HG02759 (cell line): ENCODE results near the gene MAD1L1.
A peak's percentile ranks its signal among the peaks of the same experiment; 100 is the strongest.
"Not testable (repeated sequence)": the region's sequence is repeated elsewhere in the genome, so short reads cannot be mapped to it uniquely, and the experiment has no call there.

ENCODE experiments used
- ATAC-seq: cut with Tn5 transposase; IDR thresholded peaks from one replicate; pipeline ENCODE4 v1.9.1; 2021; ENCODE audit warnings: mild to moderate bottlenecking, moderate library complexity; ENCODE audit not compliant: unreplicated experiment

MAD1L1 gene

DNA sequence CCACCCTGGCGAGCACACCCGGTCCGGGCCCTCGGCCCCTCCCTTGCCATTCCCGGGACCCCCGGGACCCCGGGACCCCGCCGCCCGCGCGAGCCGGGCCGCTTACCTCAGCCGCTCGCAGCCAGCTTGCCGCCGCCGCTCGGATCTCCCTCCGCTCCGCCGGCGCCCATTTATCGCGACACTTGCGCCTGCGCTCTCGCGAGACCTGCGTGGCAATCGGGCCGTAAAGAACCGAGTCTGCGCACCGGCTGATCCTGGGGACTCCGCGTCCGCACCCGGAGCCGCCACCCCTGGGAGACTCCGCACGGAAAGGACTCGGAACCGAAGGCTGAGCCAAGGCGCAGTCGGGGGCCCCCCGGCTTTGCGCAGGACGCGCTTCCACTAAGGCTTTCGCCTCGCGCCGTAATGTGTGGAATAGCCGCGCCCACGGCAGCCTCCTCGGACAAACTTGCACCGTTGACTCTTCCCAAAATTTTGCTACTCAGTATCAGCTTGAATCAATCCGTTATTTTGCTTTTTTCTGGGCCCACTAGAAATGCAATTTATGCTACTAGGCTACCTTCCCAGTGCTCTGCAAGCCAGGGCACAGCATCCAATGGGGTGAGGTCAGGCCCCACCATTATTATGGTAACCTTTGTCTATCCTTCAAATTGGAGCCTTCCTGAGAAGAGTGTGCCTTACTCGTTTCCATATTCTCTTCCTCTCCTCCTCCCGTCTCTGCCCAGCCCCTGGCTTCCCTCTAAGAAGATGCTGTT is at the start of gene MAD1L1:
Gene MAD1L1, minus strand, starts transcription at position 180 of the 755 bp plus-strand sequence. CDS start 2,812 bp downstream, outside the sequence.
- peak; percentile 80 for ATAC-seq

DNA sequence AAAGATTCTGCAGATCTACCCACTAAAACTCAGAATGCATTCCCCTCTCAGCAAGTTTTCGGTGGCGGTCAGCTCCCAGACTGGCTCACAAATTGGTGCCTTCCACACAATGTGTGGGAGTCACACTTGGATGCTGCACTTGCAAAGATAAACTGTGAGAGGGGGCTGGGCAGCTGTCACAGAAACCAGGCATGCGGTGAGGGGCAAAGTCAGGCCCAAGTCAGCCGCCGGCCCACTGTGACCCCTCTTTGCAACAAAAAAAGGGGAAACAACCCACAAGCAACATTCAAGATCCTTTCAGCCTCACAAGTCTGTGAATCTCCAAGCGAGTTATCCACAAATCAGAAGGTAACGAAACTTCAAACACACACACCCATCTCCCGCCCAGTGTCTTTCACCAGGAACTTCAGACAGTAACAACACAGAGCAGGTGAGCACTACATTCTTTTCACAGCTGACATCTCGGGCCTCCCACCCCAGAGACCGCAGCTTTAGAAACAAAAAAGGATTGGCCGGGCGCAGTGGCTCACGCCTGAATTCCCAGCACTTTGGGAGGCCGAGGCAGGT is 49.5 kb upstream of the MAD1L1 start:
- no peak for ATAC-seq

GRCh38 chr7:2281541-2281940 is 48.8 kb upstream of the MAD1L1 start:
- no peak for ATAC-seq

- ATAC-seq: no peak
These were observed 47.7 kb upstream of the MAD1L1 start for GRCh38 chr7:2280424-2280823.

DNA sequence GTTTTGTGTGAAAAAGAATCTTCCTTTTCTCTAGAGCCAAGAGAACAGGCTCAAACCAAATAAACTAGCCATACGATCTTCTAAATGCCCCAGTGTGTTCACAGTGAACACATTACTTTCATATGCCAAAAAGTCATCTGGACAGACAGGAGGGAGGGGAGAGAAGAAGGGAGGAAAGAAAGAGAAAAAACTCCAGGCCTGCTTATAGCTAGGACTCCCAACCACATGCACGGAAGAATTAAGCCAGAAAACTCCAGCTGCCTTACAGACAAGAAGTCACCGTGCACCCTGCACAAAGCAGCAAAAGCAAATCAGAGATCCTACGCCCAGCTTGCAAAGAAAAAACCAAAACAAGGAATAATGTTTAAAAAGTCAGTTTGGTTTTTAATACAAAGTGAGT is 47.2 kb upstream of the MAD1L1 start:
- no peak for ATAC-seq

DNA sequence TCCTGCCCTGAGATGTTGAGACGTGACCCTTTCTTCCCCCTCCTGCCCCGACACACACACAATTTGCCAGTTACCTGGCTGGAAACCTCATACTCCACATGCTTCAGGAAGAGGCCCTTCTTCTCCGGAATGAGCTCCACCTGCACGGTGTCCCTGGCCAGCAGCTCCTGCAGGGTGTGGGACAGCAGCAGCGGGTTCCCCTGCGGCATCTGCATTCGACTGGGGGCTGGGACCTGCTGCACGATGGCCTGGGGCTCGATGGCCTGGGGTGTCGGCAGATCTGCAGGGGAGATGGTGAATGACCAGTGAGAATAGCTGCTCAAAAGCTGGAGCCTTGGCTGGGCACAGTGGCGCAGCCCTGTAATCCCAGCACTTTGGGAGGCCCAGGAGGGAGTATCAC is 45.3 kb upstream of the MAD1L1 start:
- no peak for ATAC-seq

DNA sequence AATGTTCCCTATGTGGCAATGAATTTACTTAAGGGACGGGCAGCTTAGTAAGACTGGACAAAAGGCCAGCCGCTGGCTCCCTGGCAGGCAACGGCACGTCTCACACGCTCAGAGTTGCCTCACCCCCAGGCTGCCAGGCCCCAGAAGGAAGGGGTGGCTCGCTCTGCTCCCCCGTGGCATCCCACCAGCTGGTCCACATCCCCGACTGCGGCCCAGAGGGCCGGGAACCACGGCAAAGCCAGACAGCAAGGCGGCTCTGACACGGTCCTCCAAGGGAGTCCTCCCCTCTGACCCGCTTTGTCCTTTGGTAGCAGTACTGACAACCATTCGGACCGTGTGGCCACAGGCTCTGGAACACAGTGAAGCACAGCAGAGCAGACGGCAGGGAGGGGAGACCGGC is 43.4 kb upstream of the MAD1L1 start:
- no peak for ATAC-seq

DNA sequence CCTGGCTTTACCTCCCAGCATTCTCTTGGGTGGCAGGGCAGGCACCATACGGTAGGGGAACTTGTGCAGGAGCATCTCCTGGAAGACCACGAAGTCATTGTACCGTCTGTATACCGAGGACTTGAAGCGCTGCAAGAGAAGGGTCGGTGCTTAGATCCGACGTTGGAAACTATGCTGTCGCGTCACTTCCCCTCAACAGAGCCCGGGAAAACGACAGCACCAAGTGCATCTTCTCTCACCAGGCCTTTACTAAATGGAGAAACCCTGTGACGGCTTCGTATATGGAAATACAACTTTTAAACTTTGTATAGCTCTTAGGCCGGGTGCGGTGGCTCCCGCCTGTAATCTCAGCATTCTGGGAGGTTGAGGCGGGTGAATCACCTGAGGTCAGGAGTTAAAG is 42.4 kb upstream of the MAD1L1 start:
- ATAC-seq: no peak

GRCh38 chr7:2274666-2275065 is 41.9 kb upstream of the MAD1L1 start:
- no peak for ATAC-seq

DNA sequence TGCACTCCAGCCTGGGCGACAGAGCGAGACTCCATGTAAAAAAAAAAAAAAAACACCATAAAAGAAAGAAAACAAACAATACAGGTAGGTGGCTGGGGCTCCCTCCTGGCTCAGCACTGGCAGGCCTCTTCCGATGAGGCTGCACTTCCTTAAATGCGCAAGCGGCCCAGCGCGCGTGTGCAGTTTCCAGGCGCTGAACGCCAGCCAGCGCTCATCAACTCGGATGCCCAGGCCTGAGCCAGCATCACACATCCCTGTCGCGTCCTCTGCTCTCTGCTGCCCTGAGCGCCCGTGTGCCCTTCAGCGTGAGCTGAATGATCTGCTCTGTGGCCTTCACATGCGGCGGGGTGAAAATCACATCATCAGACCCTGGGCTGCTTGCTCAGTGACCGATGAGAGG is 41.1 kb upstream of the MAD1L1 start:
- no peak for ATAC-seq

GRCh38 chr7:2272031-2272430 is 39.3 kb upstream of the MAD1L1 start:
- no peak for ATAC-seq

DNA sequence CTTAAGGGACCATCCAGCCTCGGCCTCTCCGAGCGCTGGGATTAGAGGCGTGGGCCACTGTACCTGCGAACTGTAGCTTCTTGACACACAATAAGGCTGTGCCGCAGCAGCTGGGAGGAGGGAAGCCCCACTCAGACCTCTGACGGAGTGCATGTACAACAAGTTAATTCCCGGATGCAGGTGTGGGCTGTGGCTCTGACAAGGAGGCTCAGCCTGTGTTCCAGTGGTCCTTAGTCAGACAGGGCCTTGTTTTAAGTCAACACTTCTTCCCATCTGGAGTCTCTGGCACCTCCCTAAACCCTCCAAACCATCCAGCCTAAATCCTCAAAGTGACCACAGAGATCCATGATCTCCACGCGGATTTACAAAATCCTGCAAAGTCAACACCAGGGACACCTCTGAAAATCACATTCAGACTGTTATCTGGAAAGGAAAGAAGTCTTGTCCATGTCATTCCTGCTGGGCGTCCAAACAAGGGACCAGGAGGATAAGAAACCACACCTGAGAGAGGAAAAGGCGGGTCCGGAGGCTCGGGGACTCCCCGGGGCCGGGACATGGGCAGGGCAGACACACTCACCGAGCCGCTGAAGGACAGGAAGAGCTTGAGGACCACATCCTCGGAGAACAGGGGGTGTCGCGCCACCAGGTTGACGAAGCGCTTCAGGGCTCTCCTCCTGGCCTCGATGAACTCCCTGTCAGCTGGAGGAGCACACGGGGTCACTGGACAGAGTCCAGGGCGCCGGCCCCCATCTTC is 38.7 kb upstream of the MAD1L1 start:
- ATAC-seq: no peak

DNA sequence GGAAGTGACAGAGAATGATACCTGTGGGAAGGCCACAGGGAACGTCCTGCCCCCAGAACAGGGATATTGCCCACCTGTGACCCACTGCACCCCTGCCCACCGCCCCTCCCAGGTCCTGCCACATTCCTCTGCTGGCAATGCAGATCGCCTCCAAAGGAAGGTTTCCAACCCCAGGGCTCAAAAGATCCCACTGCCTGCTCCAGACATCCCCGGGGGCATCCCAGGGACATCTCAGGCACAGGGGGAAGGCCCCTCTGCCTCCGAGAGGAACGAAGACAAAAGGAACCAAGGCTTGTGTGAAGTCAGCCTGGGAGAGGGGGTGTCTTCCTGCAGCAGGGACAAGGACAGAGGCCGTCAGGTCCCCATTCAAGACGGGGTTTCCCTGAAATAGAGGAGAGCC is 37.8 kb upstream of the MAD1L1 start:
- ATAC-seq: no peak

GRCh38 chr7:2269991-2270460 is 37.3 kb upstream of the MAD1L1 start:
- no peak for ATAC-seq

DNA sequence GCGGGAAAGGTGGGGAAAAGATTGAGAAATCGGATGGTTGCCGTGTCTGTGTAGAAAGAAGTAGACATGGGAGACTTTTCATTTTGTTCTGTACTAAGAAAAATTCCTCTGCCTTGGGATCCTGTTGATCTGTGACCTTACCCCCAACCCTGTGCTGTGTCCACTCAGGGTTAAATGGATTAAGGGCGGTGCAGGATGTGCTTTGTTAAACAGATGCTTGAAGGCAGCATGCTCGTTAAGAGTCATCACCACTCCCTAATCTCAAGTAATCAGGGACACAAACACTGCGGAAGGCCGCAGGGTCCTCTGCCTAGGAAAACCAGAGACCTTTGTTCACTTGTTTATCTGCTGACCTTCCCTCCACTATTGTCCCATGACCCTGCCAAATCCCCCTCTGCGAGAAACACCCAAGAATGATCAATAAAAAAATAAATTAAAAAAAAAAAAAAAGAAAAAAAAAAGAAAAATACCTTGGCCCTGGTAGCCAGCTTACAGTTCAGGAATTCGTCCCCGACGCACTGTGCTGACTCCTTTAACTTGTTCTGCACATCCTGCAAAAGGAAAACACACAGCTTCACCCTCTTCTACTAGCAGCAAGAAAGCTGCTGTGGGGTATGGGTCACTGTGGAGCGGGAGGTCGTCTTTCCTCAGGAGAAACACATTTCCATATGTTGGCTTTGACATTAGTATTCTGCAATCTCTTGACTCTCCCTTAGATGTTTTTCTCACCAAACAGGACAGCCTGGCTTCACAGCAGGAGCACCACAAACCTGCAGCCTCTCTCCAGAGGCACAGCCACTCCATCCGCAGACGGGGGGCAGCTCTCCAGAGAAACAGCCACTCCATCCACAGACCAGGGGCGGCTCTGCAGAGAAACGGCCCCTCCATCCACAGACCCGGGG is 36.6 kb upstream of the MAD1L1 start:
- not testable (repeated sequence) for ATAC-seq

DNA sequence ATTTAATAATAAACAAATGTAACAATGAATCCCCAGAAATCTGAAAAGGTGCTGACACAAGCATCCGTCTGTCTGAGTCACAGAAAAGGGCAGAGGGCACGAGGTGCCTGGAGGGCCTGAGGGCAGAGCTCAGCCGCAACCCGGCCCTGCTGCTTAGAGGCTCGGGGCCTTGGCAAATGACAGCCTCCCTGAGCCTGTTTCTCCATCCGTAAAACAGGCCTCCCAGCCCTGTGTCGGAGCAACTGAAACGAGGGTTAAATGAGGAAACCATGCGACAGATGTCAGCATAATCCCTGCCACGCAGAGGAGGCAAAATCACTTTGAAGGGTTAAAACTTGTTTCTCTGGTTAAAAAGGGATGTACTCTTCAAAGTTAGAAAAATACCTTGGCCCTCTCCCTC is 34.2 kb upstream of the MAD1L1 start:
- ATAC-seq: no peak

- no peak for ATAC-seq
These were observed 31.4 kb upstream of the MAD1L1 start for GRCh38 chr7:2264158-2264557.

DNA sequence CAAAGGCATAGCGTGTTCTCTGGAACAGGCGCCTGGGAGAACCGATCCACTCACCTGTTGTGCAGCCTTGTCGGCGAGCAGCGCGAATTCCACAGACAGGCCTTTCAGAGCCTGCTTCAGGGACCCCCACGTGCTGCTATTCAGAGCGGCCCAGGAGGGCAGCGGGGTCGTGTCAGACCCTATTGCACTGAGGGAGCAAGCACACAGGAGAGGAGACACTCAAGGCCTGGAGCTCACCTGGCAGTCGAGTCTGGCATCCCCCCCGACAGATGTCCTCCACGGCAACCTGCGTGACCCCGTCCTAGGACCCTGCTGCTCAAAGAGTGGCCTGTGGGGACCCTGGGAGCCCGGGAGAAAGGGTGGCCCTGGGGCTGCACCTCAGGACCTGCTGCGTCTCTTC is 30.4 kb upstream of the MAD1L1 start:
- ATAC-seq: no peak

DNA sequence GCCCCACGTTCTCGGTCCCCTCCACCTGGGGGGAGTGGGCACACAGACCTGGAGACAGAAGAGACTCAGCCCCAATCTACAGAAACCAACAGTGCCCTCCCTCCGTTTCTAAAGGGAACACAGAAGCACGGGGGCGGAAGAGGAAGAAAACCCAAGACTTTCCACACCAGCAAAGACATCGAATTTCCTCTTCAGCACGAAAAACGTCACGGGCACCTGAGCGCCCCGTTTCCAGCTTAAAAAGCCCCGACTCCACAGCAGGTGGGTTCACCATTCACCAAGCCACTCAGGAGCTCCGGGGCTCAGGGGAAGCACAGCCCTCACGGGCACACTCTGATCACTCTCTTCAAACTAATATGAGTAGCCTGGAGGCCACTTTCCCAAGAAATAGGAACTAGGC is 28.9 kb upstream of the MAD1L1 start:
- ATAC-seq: no peak

- no peak for ATAC-seq
These were observed 28.1 kb upstream of the MAD1L1 start for GRCh38 chr7:2260820-2261219.

DNA sequence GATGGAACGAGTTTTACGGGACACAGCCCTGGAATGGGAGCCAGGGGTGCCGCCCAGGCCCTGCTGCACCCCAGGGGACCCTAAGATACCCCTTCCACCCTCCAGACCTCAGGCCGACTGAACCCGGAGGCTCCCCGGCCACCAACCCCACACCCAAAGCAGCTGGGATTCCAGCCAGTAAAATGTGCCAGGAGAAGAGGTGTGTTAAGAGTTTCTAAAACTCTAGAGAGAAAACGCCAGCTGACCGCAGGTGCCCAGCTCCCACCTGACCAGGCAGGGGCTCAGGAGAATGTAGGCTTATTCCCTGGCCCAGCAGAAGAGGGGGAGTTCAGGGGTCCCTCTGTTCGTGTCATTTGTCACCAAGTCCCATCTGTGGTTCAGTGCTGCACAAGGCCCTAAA is 26.7 kb upstream of the MAD1L1 start:
- no peak for ATAC-seq
